T-helper 17 cell (primary cell): ENCODE measurements around the gene MRPL14. TPM values are rescaled to one million over a fixed set of nuclear protein-coding genes. Genes with fewer than 3 reads are reported as not detected.

Experiments
- ATAC-seq: fragments of 150-1000 bp; cut with Tn5 transposase; 2 replicates; pipeline ENCODE4 v1.10.0; 2021; ENCODE audit warnings: mild to moderate bottlenecking, moderate library complexity
- DNase-seq, 3 donors: peaks; one replicate each; pipeline versions ENCODE4 v3.0.0 to v3.0.0-alpha.2; 2020 to 2021
- H3K9me3 ChIP-seq: one replicate; pipeline ENCODE4 v1.7.0; 2013; ENCODE audit warnings: low read length, mild to moderate bottlenecking; ENCODE audit not compliant: control insufficient read depth, poor library complexity, severe bottlenecking
- H3K27ac Mint-ChIP-seq: one replicate; pipeline ENCODE4 v1.8.0; 2022; ENCODE audit warnings: mild to moderate bottlenecking, moderate library complexity, mixed read lengths
- H3K27me3 Mint-ChIP-seq: one replicate; pipeline ENCODE4 v1.8.0; 2022; ENCODE audit warnings: mixed read lengths
- H3K36me3 Mint-ChIP-seq: one replicate; pipeline ENCODE4 v1.8.0; 2022; ENCODE audit warnings: low read depth, mixed read lengths
- H3K4me1 Mint-ChIP-seq: one replicate; pipeline ENCODE4 v1.8.0; 2022; ENCODE audit warnings: mild to moderate bottlenecking, mixed read lengths
- H3K4me3 Mint-ChIP-seq: one replicate; pipeline ENCODE4 v1.8.0; 2022; ENCODE audit warnings: mild to moderate bottlenecking, moderate library complexity, mixed read lengths
- total RNA-seq, 4 donors: library from RNA in 2 of 4; stranded (reverse) in 2 of 4; gene quantifications; one replicate each; pipeline ENCODE4 v1.2.3 and lab custom pipeline; 2022 to 2026

Gene MRPL14
- total RNA-seq, 2 donors from 2014 or later: 13.2 to 13.7 TPM

DNA sequence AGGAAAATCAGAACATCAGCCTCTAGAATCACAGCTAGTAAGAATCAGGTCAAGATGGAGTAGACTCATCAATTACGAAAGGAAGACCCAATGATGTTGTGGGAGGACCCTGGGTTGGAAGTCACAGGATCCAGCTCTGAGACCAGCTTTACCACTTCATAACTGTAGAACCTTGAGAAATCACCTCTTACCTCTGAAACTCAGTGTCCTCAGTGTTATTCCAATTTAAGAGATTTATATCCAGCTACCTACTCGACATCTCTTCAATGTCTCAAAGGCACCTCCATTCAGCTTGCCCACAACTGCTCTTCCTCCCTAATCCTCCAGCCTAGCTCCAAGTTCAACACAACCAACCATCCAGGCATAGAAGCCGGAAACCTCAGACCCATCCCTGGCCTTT, 16.3 kb downstream of the MRPL14 start:
- Mint-ChIP-seq H3K4me1 (peaks cover 31% of the 10 kb centered on the region), H3K27ac (peak overlapping the region; percentile 60), H3K4me3 (no peak overlapping the region), H3K27me3 (no peaks in the 10 kb centered on the region), H3K36me3 (peaks cover 16% of the 10 kb centered on the region)
- ATAC-seq (no peak), DNase-seq (no peak)
- no peaks in the 10 kb centered on the region for H3K9me3 ChIP-seq

DNA sequence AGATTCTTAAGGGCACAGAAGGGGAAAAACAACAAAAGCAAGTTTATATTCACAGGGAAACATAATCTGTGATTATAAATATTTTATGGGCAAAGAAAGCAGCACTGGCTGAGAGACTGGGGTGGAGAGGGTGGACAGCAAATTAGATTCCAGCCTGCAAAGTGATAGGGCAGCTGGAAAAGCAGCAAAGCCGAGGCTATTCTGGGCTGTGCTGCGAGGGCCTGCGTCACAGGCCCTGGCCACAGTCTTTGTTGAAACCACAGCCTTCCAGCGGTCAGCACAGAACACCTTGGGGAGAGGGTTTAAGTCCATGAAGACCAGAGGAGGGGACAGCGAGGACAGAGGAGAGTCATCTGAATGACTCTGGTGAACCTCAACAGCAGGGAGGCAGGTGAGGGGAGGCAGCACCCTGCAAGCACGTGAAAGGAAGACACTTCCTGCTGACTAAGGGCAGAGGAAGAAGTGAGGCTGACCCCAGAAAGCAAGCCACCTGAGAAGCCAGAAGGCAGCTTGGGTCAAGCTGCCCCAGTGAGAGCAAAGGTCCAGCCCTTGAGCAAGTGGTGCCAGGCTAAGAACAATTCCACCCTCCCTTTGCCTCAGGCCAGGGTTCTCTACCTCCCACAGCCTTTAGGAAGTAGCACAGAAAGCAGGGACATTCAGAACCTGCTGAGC, 17.1 kb downstream of the MRPL14 start:
- H3K9me3 ChIP-seq: no peaks in the 10 kb centered on the region
- Mint-ChIP-seq H3K4me3 (no peak overlapping the region), H3K27me3 (no peaks in the 10 kb centered on the region), H3K36me3 (peaks cover 10% of the 10 kb centered on the region), H3K27ac (peak overlapping the region; percentile 67), H3K4me1 (peaks cover 25% of the 10 kb centered on the region)
- no peak for DNase-seq
- ATAC-seq: no peak

DNA sequence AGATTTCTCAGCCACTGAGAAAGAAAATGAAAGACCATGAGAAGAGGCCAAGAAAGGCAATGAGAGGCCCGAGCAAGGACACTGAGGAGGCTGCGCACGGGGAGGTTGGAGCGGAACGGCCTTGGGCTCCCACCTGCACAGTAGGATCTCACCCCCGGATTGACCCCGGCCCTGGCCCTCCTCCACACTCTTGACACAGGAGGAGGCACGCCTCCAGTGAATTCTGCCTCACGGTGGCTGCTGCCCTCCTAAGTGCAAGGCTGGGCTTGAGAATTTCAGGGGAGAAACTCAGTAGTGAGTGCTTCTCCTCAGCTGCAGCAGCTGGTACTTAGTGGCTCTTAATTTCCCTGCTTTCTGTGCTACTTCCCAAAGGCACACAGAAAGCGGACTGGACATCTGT, 18.0 kb downstream of the MRPL14 start:
- H3K36me3 Mint-ChIP-seq: peaks cover 10% of the 10 kb centered on the region
- no peak overlapping the region for H3K4me3 Mint-ChIP-seq
- no peak for ATAC-seq
- H3K27ac Mint-ChIP-seq: no peak overlapping the region
- DNase-seq: no peak
- H3K27me3 Mint-ChIP-seq: no peaks in the 10 kb centered on the region
- peaks cover 25% of the 10 kb centered on the region for H3K4me1 Mint-ChIP-seq
- no peaks in the 10 kb centered on the region for H3K9me3 ChIP-seq

DNA sequence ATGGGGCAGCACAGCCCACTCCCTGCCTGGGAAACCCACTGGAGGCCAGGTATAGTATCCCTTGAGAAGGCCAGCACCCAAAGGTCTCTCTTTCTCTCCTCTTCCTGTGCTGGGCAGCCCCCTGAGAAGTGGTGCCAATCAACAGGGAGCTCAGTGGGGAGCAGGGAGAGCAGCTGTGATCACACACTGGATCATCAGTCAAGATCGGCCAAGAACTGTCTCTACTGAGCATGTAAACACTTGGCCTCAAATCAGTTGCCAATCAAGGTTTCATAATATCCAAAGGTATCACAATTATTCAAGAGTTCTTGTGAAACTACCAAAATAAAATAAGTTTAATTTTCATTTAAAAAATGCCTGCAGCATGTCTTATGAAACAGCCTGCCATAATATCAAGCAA, 18.8 kb downstream of the MRPL14 start:
- H3K36me3 Mint-ChIP-seq: peaks cover 10% of the 10 kb centered on the region
- H3K27ac Mint-ChIP-seq: no peak overlapping the region
- H3K27me3 Mint-ChIP-seq: no peaks in the 10 kb centered on the region
- ATAC-seq: no peak
- no peak overlapping the region for H3K4me3 Mint-ChIP-seq
- H3K9me3 ChIP-seq: no peaks in the 10 kb centered on the region
- DNase-seq: no peak
- peaks cover 23% of the 10 kb centered on the region for H3K4me1 Mint-ChIP-seq

DNA sequence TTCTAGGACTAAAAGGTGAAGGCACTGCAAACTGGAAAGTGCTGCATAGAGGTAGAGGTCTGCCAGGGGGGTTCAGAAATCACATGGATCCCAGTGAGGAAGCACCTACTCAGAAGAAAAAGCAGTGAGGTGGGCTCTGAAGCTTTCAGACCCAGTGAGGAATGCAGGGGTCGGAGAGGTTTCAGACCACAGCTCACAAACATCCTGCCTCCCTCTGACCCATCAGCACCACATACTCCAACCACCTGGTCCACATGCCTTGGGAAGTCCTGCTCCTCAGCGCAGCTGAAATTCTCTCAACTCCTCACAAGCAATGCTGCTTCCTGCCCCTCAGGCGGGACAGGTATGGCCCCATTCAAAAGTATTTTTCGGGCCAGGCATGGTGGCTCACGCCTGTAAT, 20.2 kb downstream of the MRPL14 start:
- Mint-ChIP-seq H3K36me3 (peaks cover 12% of the 10 kb centered on the region), H3K4me3 (no peak overlapping the region), H3K27ac (no peak overlapping the region), H3K27me3 (no peaks in the 10 kb centered on the region), H3K4me1 (peaks cover 33% of the 10 kb centered on the region)
- ATAC-seq: no peak
- no peak for DNase-seq
- H3K9me3 ChIP-seq: no peaks in the 10 kb centered on the region

DNA sequence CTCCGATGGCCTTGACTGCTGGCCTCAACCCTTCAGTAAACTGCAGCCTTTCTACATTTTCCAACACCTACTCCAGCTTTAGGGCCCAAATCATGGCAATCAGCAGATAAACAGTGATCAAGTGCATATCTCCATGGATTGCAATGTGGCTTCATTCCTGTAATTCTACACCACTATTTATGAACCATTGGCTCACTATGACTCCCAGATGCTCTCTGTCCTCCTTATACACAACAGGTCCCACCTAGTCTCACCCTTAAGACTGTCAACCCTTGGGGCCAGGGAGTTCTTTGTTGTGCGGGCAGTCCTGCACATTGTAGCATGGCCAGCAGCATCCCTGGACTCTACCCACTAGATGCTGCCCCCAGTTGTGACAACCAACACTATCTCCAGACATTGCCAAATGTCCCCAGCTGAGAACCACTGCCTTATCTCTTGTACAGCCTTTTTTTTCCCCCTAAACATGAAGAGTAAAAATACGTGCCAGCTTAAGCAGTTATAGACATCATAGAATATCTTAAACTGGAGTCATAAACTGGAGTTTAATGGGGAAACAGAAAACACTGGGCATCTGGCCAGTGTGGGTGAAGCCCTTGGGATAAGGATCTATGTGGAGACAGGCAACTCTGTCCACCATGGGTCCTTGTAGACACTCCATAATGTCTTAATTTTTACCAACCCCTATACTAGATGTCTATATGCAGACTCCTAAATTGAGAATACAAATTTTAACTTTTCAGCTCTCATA, 21.1 kb downstream of the MRPL14 start:
- H3K27me3 Mint-ChIP-seq: no peaks in the 10 kb centered on the region
- peak overlapping the region; percentile 51 for H3K27ac Mint-ChIP-seq
- H3K4me1 Mint-ChIP-seq: peaks cover 28% of the 10 kb centered on the region
- ATAC-seq: no peak
- no peak overlapping the region for H3K4me3 Mint-ChIP-seq
- no peaks in the 10 kb centered on the region for H3K9me3 ChIP-seq
- peaks cover 6% of the 10 kb centered on the region for H3K36me3 Mint-ChIP-seq
- DNase-seq: no peak

DNA sequence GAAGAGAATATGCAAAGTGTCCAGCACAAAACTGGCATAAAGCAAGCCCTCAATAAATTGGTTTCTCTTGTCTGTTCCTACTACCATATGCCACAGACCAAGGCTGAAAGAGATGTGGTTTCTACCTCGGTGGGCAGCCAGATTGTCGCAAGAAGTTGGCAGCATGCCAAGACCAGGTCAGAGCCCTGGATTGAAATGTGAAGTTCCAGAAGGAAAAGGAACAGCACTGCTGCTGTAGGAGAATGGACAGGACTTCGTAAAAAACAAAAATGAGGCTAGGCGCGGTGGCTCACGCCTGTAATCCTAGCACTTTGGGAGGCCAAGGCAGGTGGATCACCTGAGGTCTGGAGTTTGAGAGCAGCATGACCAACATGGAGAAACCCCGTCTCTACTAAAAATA, 22.1 kb downstream of the MRPL14 start:
- no peaks in the 10 kb centered on the region for H3K27me3 Mint-ChIP-seq
- peak overlapping the region; percentile 68 for H3K27ac Mint-ChIP-seq
- H3K36me3 Mint-ChIP-seq: peaks cover 7% of the 10 kb centered on the region
- peaks cover 31% of the 10 kb centered on the region for H3K4me1 Mint-ChIP-seq
- no peak for DNase-seq
- no peaks in the 10 kb centered on the region for H3K9me3 ChIP-seq
- no peak overlapping the region for H3K4me3 Mint-ChIP-seq
- no peak for ATAC-seq

DNA sequence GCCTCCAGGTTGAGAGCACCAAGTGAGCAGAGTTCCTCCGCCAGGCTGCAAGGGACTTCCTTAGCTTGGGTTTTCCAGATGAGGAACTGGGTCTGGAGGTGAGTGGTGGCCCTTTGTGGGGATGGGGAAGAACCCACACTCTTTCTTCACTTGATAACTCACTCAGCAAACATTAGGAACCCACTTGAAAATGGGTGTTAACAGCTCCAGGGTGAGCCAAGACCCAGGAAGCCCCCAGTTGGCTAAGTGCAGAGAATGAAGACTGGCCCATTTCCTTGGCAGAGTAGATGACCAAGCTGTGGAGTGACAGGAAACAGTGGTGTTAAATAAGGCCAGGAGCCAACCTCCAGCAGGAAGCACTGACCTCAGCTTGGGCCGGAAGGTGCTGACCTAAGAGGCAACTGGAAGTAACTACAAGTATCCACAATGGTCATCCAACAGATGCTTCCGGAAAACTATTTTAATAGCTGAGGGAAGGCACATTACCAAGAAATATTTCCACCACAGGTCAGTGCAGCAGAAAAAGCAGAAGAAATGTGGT, 22.7 kb downstream of the MRPL14 start:
- Mint-ChIP-seq H3K27me3 (no peaks in the 10 kb centered on the region), H3K4me1 (peaks cover 29% of the 10 kb centered on the region), H3K4me3 (no peak overlapping the region), H3K36me3 (peaks cover 8% of the 10 kb centered on the region), H3K27ac (no peak overlapping the region)
- no peak for DNase-seq
- no peaks in the 10 kb centered on the region for H3K9me3 ChIP-seq
- no peak for ATAC-seq

DNA sequence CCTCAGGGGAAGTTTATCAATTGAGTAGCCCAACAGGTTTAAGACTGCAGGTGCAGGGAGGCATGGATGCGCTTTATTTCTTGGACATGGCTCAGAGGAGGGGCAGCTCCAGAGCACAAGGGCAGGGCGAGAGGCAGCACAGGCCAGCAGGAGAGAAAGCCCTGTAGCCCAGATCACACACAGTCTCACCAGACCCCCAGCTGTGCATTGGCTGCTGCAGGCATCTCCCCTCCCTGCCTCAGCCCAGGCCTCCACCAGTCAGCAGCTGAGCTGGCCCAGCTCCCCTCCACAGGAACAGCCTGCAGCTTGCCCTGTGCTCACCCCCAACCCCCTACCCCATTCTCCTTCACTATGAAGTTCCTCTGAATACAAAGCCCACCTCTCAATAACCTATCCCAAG, 24.7 kb downstream of the MRPL14 start:
- H3K9me3 ChIP-seq: no peaks in the 10 kb centered on the region
- Mint-ChIP-seq H3K4me1 (peaks cover 30% of the 10 kb centered on the region), H3K4me3 (no peak overlapping the region), H3K27ac (peak overlapping the region; percentile 85), H3K36me3 (peaks cover 8% of the 10 kb centered on the region), H3K27me3 (no peaks in the 10 kb centered on the region)
- ATAC-seq: no peak
- no peak for DNase-seq

DNA sequence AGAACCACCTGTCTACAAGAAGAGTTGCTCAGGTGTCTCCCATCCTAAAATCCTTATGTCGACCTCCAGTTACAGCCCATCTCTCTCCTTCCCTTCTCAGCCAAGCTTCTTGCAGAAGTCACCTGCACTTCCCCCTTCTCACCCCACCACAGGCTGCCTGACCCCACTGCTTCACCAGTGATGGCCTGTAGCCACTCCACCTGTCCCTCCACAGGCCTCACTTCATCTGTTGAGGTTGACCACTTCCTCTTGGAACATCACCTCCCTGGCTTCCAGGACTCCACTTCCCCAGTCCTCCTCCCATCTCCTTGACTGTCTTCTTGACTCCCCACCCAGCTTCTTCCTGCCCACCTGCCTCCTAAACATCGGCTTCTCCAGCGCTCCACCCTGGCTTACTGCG, 25.4 kb downstream of the MRPL14 start:
- H3K4me1 Mint-ChIP-seq: peaks cover 34% of the 10 kb centered on the region
- DNase-seq (no peak), ATAC-seq (no peak)
- H3K27ac Mint-ChIP-seq: peak overlapping the region; percentile 85
- H3K27me3 Mint-ChIP-seq: no peaks in the 10 kb centered on the region
- peak overlapping the region; percentile 5 for H3K4me3 Mint-ChIP-seq
- H3K36me3 Mint-ChIP-seq: peaks cover 8% of the 10 kb centered on the region
- no peaks in the 10 kb centered on the region for H3K9me3 ChIP-seq

DNA sequence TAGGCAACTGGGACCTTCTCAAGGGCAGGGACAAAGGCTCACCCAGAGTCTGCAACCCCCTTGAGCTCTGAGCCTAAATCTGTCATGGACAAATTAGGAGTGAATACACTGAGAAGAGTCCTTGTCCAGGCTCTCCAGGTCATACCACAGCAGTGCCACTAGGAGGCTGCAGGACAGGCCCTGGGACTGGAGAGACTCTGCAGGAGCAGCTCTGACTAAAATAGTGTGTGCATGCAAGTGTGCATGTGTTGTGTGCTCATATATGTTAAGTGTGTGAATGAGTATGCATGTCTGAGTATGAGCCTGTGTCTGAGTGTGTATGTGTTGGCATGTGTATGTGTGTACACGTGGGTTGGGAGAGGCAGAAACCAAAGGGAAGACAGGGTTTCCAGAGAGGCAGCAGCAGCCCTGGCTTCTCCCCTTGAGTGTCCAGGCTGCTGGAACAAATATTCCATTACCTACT, 27.1 kb downstream of the MRPL14 start:
- H3K9me3 ChIP-seq: no peaks in the 10 kb centered on the region
- Mint-ChIP-seq H3K4me3 (no peak overlapping the region), H3K27ac (peak overlapping the region; percentile 34), H3K36me3 (peaks cover 8% of the 10 kb centered on the region), H3K27me3 (no peaks in the 10 kb centered on the region), H3K4me1 (peaks cover 31% of the 10 kb centered on the region)
- ATAC-seq: peak; percentile 48
- DNase-seq: no peak

DNA sequence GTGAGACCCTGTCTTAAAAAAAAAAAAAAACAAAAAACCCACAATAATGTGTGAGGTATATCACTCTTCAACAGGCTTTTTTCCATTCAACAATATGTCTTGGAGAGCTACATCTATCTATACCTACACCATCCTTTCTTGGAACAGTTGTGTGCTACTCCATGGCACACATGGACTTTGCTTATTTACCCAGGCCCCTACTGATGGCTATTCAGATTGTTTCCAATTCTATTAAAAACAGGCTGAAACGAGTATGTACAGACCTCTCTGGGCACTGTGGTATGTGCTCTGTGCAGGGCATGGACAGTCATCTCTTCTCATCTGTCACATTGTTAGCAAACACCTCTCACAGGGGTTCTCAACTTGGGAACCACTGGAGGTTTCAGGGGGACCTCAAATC, 28.1 kb downstream of the MRPL14 start:
- peaks cover 31% of the 10 kb centered on the region for H3K4me1 Mint-ChIP-seq
- DNase-seq: no peak
- no peak for ATAC-seq
- H3K36me3 Mint-ChIP-seq: peaks cover 12% of the 10 kb centered on the region
- H3K27me3 Mint-ChIP-seq: no peaks in the 10 kb centered on the region
- no peak overlapping the region for H3K27ac Mint-ChIP-seq
- no peak overlapping the region for H3K4me3 Mint-ChIP-seq
- no peaks in the 10 kb centered on the region for H3K9me3 ChIP-seq

DNA sequence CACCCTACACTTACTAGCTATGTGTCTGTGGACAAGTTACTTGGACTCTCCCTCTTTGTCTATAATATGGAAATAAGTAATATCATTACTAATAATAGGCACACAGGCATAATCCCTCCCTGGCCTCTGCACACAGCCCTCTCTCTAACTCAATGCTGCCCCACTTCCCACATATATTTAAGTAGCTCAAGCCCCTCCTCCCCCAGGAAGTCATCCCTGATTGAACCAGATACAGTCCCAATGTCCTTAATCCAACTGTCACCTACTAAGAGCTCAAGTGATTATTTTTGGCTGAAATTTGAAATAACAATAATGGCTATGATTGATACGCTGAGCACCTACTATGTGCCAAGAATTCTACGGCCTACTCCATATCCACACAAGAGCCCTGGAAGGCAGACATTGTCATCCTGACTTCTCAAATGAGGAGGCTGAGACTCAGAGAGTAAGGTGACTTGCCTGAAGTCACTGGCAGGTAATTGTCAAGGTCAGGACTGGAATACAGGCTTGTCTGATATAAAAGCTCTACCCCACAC, 29.4 kb downstream of the MRPL14 start:
- peaks cover 28% of the 10 kb centered on the region for H3K4me1 Mint-ChIP-seq
- no peak overlapping the region for H3K4me3 Mint-ChIP-seq
- DNase-seq (no peak), ATAC-seq (no peak)
- H3K27ac Mint-ChIP-seq: peak overlapping the region; percentile 14
- no peaks in the 10 kb centered on the region for H3K9me3 ChIP-seq
- peaks cover 12% of the 10 kb centered on the region for H3K36me3 Mint-ChIP-seq
- no peaks in the 10 kb centered on the region for H3K27me3 Mint-ChIP-seq
